Activated CD8-positive, alpha-beta T cell treated with anti-CD3 and anti-CD28 coated beads, Interleukin-2, amount 10 ng/mL, durations not matched to agents 7 days and 5 days (primary cell): ENCODE results near the gene RPL19. TPM values are rescaled to one million over a fixed set of nuclear protein-coding genes. Genes with fewer than 3 reads are reported as not detected.

Experiments used
- ATAC-seq: fragments of 150-1000 bp; cut with Tn5 transposase; one replicate; pipeline ENCODE4 v1.10.0; 2021; ENCODE audit warnings: moderate library complexity
- CTCF ChIA-PET: fragments of 350-600 bp; sonication (Branson Sonifier 250); formaldehyde crosslinking; loops from one replicate; lab custom pipeline; 2021; ENCODE audit warnings: antibody characterized with exemption; lab: Charles Lee
- POLR2A ChIA-PET: fragments of 350-600 bp; sonication (Branson Sonifier 250); formaldehyde crosslinking; loops from one replicate; lab custom pipeline; 2021; ENCODE audit warnings: antibody characterized with exemption; lab: Charles Lee
- DNase-seq: peaks from one replicate; pipeline ENCODE4 v3.0.0-alpha.2; 2020
- H3K27ac Mint-ChIP-seq: one replicate; pipeline ENCODE4 v1.8.0; 2021; ENCODE audit warnings: mild to moderate bottlenecking, mixed read lengths
- H3K27me3 Mint-ChIP-seq: one replicate; pipeline ENCODE4 v1.8.0; 2021; ENCODE audit warnings: low read depth, mixed read lengths
- H3K36me3 Mint-ChIP-seq: one replicate; pipeline ENCODE4 v1.8.0; 2021; ENCODE audit warnings: low read depth, mixed read lengths
- H3K4me1 Mint-ChIP-seq: one replicate; pipeline ENCODE4 v1.8.0; 2021; ENCODE audit warnings: low read depth, mixed read lengths
- H3K4me3 Mint-ChIP-seq: one replicate; pipeline ENCODE4 v1.8.0; 2021; ENCODE audit warnings: mild to moderate bottlenecking, mixed read lengths
- H3K9me3 Mint-ChIP-seq: one replicate; pipeline ENCODE4 v1.8.0; 2022; ENCODE audit warnings: mixed read lengths; ENCODE audit not compliant: insufficient read depth
- total RNA-seq, 2 experiments: library from RNA; stranded (reverse); gene quantifications; one replicate each; pipeline ENCODE4 v1.2.3, GENCODE V29; 2021

RPL19 gene
- total RNA-seq, 2 experiments from 2014 or later: 1,896 to 1,946 TPM

GRCh38 chr17:39224778-39225307 is 24.8 kb downstream of the RPL19 start:
- H3K27ac Mint-ChIP-seq: no peak overlapping the region
- CTCF ChIA-PET: no interaction called here
- DNase-seq (no peak), ATAC-seq (peak; percentile 25)
- peaks cover 7% of the 10 kb centered on the region for H3K4me1 Mint-ChIP-seq
- H3K9me3 Mint-ChIP-seq: no peaks in the 10 kb centered on the region
- H3K27me3 Mint-ChIP-seq: peaks cover 40% of the 10 kb centered on the region
- POLR2A ChIA-PET: no interaction called here
- H3K36me3 Mint-ChIP-seq: peaks cover 3% of the 10 kb centered on the region
- H3K4me3 Mint-ChIP-seq: no peak overlapping the region

GRCh38 chr17:39225308-39225958 is 25.4 kb downstream of the RPL19 start, which contains the start of gene STAC2:
Gene STAC2 (minus strand): TSS chr17:39225945. CDS start chr17:39225502, 443 bp downstream.
- POLR2A ChIA-PET: interaction anchor here (0.6 kb wide), 1 partner anchor 235 kb away, joined by 3 read pairs; no protein-coding TSS in a partner anchor
- H3K27me3 Mint-ChIP-seq: peaks cover 40% of the 10 kb centered on the region
- no peak within 1 kb of the TSS for H3K27ac Mint-ChIP-seq
- peak within 1 kb of the TSS; percentile 68 for H3K4me3 Mint-ChIP-seq
- peak; percentile 32 for ATAC-seq
- H3K9me3 Mint-ChIP-seq: no peaks in the 10 kb centered on the region
- DNase-seq: no peak
- H3K36me3 Mint-ChIP-seq: peaks cover 3% of the 10 kb centered on the region
- peaks cover 7% of the 10 kb centered on the region for H3K4me1 Mint-ChIP-seq
- CTCF ChIA-PET: interaction anchor here (1.0 to 1.2 kb wide), 2 partner anchors 11 to 19 kb away, joined by 5 to 6 read pairs; no protein-coding TSS in a partner anchor

- Mint-ChIP-seq H3K27ac (no peak overlapping the region), H3K27me3 (peaks cover 40% of the 10 kb centered on the region), H3K9me3 (no peaks in the 10 kb centered on the region), H3K4me3 (peak overlapping the region; percentile 68), H3K4me1 (peaks cover 7% of the 10 kb centered on the region), H3K36me3 (peaks cover 3% of the 10 kb centered on the region)
- CTCF ChIA-PET: interaction anchor here (1.0 to 1.6 kb wide), 3 partner anchors 10 to 18 kb away, joined by 5 to 10 read pairs (median 6); no protein-coding TSS in a partner anchor
- peak; percentile 87 for ATAC-seq
- POLR2A ChIA-PET: interaction anchor here (0.6 kb wide), 1 partner anchor 235 kb away, joined by 3 read pairs; no protein-coding TSS in a partner anchor
- DNase-seq: peak; percentile 68
These were observed 26.0 kb downstream of the RPL19 start for GRCh38 chr17:39225959-39226683.

- H3K27me3 Mint-ChIP-seq: peaks cover 42% of the 10 kb centered on the region
- CTCF ChIA-PET: interaction anchor here (1.6 kb wide), 1 partner anchor 9 kb away, joined by 10 read pairs; no protein-coding TSS in a partner anchor
- no peak overlapping the region for H3K27ac Mint-ChIP-seq
These were observed 27.4 kb downstream of the RPL19 start for GRCh38 chr17:39227364-39227919.

GRCh38 chr17:39229274-39229913 is 29.3 kb downstream of the RPL19 start:
- Mint-ChIP-seq H3K27me3 (peaks cover 29% of the 10 kb centered on the region), H3K4me3 (no peak overlapping the region), H3K27ac (no peak overlapping the region), H3K9me3 (no peaks in the 10 kb centered on the region), H3K36me3 (peaks cover 3% of the 10 kb centered on the region), H3K4me1 (peaks cover 17% of the 10 kb centered on the region)
- DNase-seq (no peak), ATAC-seq (no peak)
- POLR2A ChIA-PET: no interaction called here
- CTCF ChIA-PET: interaction anchor here (1.9 to 8.4 kb wide), 3 partner anchors 18 to 55 kb away, joined by 4 to 123 read pairs (median 97); no protein-coding TSS in a partner anchor

More at GRCh38 chr17:39227364-39227919, 27.4 kb downstream of the RPL19 start:
- POLR2A ChIA-PET: no interaction called here
- ATAC-seq (no peak), DNase-seq (no peak)
- Mint-ChIP-seq H3K4me1 (peaks cover 17% of the 10 kb centered on the region), H3K4me3 (no peak overlapping the region), H3K9me3 (no peaks in the 10 kb centered on the region), H3K36me3 (peaks cover 3% of the 10 kb centered on the region)

GRCh38 chr17:39230361-39230760 is 30.3 kb downstream of the RPL19 start:
- CTCF ChIA-PET: interaction anchor here (1.4 to 8.4 kb wide), 7 partner anchors 9 to 247 kb away, joined by 4 to 123 read pairs (median 11); no protein-coding TSS in a partner anchor
- Mint-ChIP-seq H3K27ac (no peak overlapping the region), H3K9me3 (no peaks in the 10 kb centered on the region), H3K36me3 (peaks cover 3% of the 10 kb centered on the region), H3K4me3 (no peak overlapping the region), H3K4me1 (peaks cover 15% of the 10 kb centered on the region), H3K27me3 (peaks cover 25% of the 10 kb centered on the region)
- ATAC-seq: no peak
- POLR2A ChIA-PET: interaction anchor here (1.2 kb wide), 2 partner anchors 25 to 30 kb away, joined by 3 read pairs; partner anchors contain the start of gene RPL19
- no peak for DNase-seq

- H3K4me3 Mint-ChIP-seq: no peak overlapping the region
- ChIA-PET POLR2A (interaction anchor here (1.2 kb wide), 2 partner anchors 26 to 31 kb away, joined by 3 read pairs; partner anchors contain the start of gene RPL19), CTCF (interaction anchor here (0.7 to 8.4 kb wide), 17 partner anchors 9 to 248 kb away, joined by 3 to 123 read pairs (median 6); partner anchors contain the start of gene RPL19)
- H3K4me1 Mint-ChIP-seq: peaks cover 14% of the 10 kb centered on the region
- H3K27me3 Mint-ChIP-seq: peaks cover 22% of the 10 kb centered on the region
- DNase-seq (no peak), ATAC-seq (no peak)
- no peaks in the 10 kb centered on the region for H3K9me3 Mint-ChIP-seq
- H3K36me3 Mint-ChIP-seq: no peaks in the 10 kb centered on the region
- no peak overlapping the region for H3K27ac Mint-ChIP-seq
These were observed 31.0 kb downstream of the RPL19 start for GRCh38 chr17:39231091-39231561.

GRCh38 chr17:39231591-39232551 is 31.8 kb downstream of the RPL19 start:
- no peaks in the 10 kb centered on the region for H3K36me3 Mint-ChIP-seq
- H3K4me1 Mint-ChIP-seq: peaks cover 12% of the 10 kb centered on the region
- peaks cover 17% of the 10 kb centered on the region for H3K27me3 Mint-ChIP-seq
- no peak overlapping the region for H3K4me3 Mint-ChIP-seq
- ChIA-PET CTCF (interaction anchor here (0.6 to 8.4 kb wide), 26 partner anchors 8 to 425 kb away, joined by 3 to 123 read pairs (median 4); partner anchors contain the start of gene RPL19), POLR2A (no interaction called here)
- peak overlapping the region; percentile 23 for H3K27ac Mint-ChIP-seq
- ATAC-seq (peak; percentile 79), DNase-seq (peak; percentile 67)
- H3K9me3 Mint-ChIP-seq: no peaks in the 10 kb centered on the region

GRCh38 chr17:39235555-39236449 is 35.7 kb downstream of the RPL19 start:
- peaks cover 3% of the 10 kb centered on the region for H3K27me3 Mint-ChIP-seq
- ATAC-seq (peak; percentile 70), DNase-seq (peak; percentile 76)
- CTCF ChIA-PET: interaction anchor here (0.6 to 8.4 kb wide), 32 partner anchors 9 to 1980 kb away, joined by 3 to 187 read pairs (median 4); partner anchors contain the start of genes CDK12, RPL19 and STAC2
- H3K27ac Mint-ChIP-seq: no peak overlapping the region
- no peaks in the 10 kb centered on the region for H3K36me3 Mint-ChIP-seq
- H3K4me1 Mint-ChIP-seq: peaks cover 33% of the 10 kb centered on the region
- H3K4me3 Mint-ChIP-seq: no peak overlapping the region
- POLR2A ChIA-PET: interaction anchor here (0.6 to 1.6 kb wide), 5 partner anchors 9 to 367 kb away, joined by 3 to 6 read pairs (median 3); partner anchors contain the start of gene RPL19
- no peaks in the 10 kb centered on the region for H3K9me3 Mint-ChIP-seq
